Measurements from ENCODE around the gene SORCS2.

The SORCS2 gene

GRCh38 chr4:7251321-7251720 is 59.0 kb downstream of the SORCS2 start:
- Histone ChIP-seq H3K4me3 (ENCODE audit: low read depth, low read length) (no peak overlapping the region), H3K9me3 (ENCODE audit: control insufficient read depth, insufficient read depth, low read length) (no peaks in the 10 kb centered on the region), H3K36me3 (ENCODE audit: control insufficient read depth, insufficient read depth, low read length) (no peaks in the 10 kb centered on the region), H3K27me3 (ENCODE audit: control insufficient read depth, insufficient read depth, low read length) (no peaks in the 10 kb centered on the region), H3K9ac (ENCODE audit: low read depth, low read length) (no peak overlapping the region), H3K27ac (ENCODE audit: low read depth, low read length) (no peak overlapping the region), H3K4me1 (ENCODE audit: control insufficient read depth, insufficient read depth, low read length) (no peaks in the 10 kb centered on the region)

- H3K9ac ChIP-seq (ENCODE audit: low read depth, low read length): no peak overlapping the region
- H3K4me3 ChIP-seq (ENCODE audit: low read depth, low read length): no peak overlapping the region
- no peaks in the 10 kb centered on the region for H3K4me1 ChIP-seq (ENCODE audit: control insufficient read depth, insufficient read depth, low read length)
- H3K36me3 ChIP-seq (ENCODE audit: control insufficient read depth, insufficient read depth, low read length): no peaks in the 10 kb centered on the region
- no peaks in the 10 kb centered on the region for H3K27me3 ChIP-seq (ENCODE audit: control insufficient read depth, insufficient read depth, low read length)
- H3K27ac ChIP-seq (ENCODE audit: low read depth, low read length): no peak overlapping the region
- H3K9me3 ChIP-seq (ENCODE audit: control insufficient read depth, insufficient read depth, low read length): no peaks in the 10 kb centered on the region
These were observed 59.7 kb downstream of the SORCS2 start for GRCh38 chr4:7252051-7252450.

- H3K9me3 ChIP-seq (ENCODE audit: control insufficient read depth, insufficient read depth, low read length): no peaks in the 10 kb centered on the region
- H3K36me3 ChIP-seq (ENCODE audit: control insufficient read depth, insufficient read depth, low read length): no peaks in the 10 kb centered on the region
- no peak overlapping the region for H3K4me3 ChIP-seq (ENCODE audit: low read depth, low read length)
- no peak overlapping the region for H3K9ac ChIP-seq (ENCODE audit: low read depth, low read length)
- H3K4me1 ChIP-seq (ENCODE audit: control insufficient read depth, insufficient read depth, low read length): no peaks in the 10 kb centered on the region
- no peak overlapping the region for H3K27ac ChIP-seq (ENCODE audit: low read depth, low read length)
- no peaks in the 10 kb centered on the region for H3K27me3 ChIP-seq (ENCODE audit: control insufficient read depth, insufficient read depth, low read length)
These were observed 60.4 kb downstream of the SORCS2 start for GRCh38 chr4:7252510-7253340.

- Histone ChIP-seq H3K36me3 (ENCODE audit: control insufficient read depth, insufficient read depth, low read length) (no peaks in the 10 kb centered on the region), H3K4me1 (ENCODE audit: control insufficient read depth, insufficient read depth, low read length) (no peaks in the 10 kb centered on the region), H3K27me3 (ENCODE audit: control insufficient read depth, insufficient read depth, low read length) (no peaks in the 10 kb centered on the region), H3K4me3 (ENCODE audit: low read depth, low read length) (no peak overlapping the region), H3K9me3 (ENCODE audit: control insufficient read depth, insufficient read depth, low read length) (no peaks in the 10 kb centered on the region), H3K9ac (ENCODE audit: low read depth, low read length) (no peak overlapping the region), H3K27ac (ENCODE audit: low read depth, low read length) (no peak overlapping the region)
These were observed 61.0 kb downstream of the SORCS2 start for GRCh38 chr4:7253341-7253700.

DNA sequence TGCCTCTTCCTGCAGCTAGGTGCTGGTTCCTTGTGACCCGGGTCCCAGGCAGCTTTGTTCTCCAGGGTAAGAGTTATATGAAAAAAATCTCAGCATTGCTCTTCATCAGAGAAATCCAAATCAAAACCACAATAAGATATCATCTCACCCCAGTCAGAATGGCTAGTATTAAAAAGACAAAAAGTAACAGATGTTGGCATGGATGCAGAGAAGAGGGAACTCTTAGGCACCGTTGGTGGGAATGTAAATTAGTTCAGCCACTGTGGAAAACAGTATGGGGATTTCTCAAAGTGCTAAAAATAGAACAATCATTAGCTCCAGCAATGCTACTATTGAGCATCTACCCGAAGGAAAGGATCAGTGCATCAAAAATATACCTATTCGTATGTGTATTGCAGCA is 61.5 kb downstream of the SORCS2 start:
- Histone ChIP-seq H3K36me3 (ENCODE audit: control insufficient read depth, insufficient read depth, low read length) (no peaks in the 10 kb centered on the region), H3K27me3 (ENCODE audit: control insufficient read depth, insufficient read depth, low read length) (no peaks in the 10 kb centered on the region)

DNA sequence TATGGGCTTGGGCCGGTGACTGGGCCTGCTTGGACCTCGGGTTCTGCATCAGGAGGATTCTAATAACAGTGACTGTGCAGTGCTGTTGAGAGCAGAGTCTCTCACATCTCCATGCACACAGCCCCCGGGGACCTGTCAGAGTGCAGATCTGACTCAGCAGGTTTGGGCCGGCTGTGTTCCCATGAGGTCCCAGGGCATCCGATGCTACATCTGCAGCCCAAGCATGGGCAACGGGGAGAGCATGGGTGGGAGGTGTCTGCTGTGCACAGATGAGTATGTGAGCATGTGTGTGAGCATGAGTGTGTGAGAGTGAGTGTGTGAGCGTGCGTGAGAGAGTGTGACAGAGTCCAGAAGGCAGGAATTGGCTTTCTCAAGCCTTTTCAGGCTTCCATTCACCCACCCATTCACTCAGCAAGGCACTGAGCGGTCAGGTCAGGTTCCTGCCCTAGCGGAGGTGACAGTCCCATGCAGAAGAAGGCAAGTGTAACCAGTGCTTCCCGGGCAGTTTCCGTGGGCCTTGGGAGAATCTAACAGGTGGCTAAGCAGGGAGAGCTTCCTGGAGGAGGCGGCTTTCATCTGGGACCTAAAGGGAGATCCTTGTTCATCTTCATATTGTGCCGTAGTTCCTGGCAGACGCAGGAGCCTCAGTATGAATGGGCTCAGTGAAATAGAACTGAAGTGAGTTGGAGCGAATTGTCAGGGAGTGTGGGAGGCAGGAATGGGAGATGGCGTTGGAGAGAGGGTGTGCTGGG is 62.6 kb downstream of the SORCS2 start:
- Histone ChIP-seq H3K4me3 (ENCODE audit: low read depth, low read length) (no peak overlapping the region), H3K9ac (ENCODE audit: low read depth, low read length) (no peak overlapping the region), H3K27me3 (ENCODE audit: control insufficient read depth, insufficient read depth, low read length) (no peaks in the 10 kb centered on the region), H3K9me3 (ENCODE audit: control insufficient read depth, insufficient read depth, low read length) (no peaks in the 10 kb centered on the region), H3K36me3 (ENCODE audit: control insufficient read depth, insufficient read depth, low read length) (no peaks in the 10 kb centered on the region), H3K27ac (ENCODE audit: low read depth, low read length) (no peak overlapping the region), H3K4me1 (ENCODE audit: control insufficient read depth, insufficient read depth, low read length) (no peaks in the 10 kb centered on the region)

More for the DNA sequence above, 61.5 kb downstream of the SORCS2 start:
- H3K4me1 ChIP-seq (ENCODE audit: control insufficient read depth, insufficient read depth, low read length): no peaks in the 10 kb centered on the region
- no peak overlapping the region for H3K9ac ChIP-seq (ENCODE audit: low read depth, low read length)
- no peak overlapping the region for H3K27ac ChIP-seq (ENCODE audit: low read depth, low read length)
- no peaks in the 10 kb centered on the region for H3K9me3 ChIP-seq (ENCODE audit: control insufficient read depth, insufficient read depth, low read length)
- no peak overlapping the region for H3K4me3 ChIP-seq (ENCODE audit: low read depth, low read length)

GRCh38 chr4:7255488-7255881 is 63.1 kb downstream of the SORCS2 start:
- no peak overlapping the region for H3K4me3 ChIP-seq (ENCODE audit: low read depth, low read length)
- no peaks in the 10 kb centered on the region for H3K27me3 ChIP-seq (ENCODE audit: control insufficient read depth, insufficient read depth, low read length)
- no peaks in the 10 kb centered on the region for H3K36me3 ChIP-seq (ENCODE audit: control insufficient read depth, insufficient read depth, low read length)
- no peak overlapping the region for H3K9ac ChIP-seq (ENCODE audit: low read depth, low read length)
- H3K27ac ChIP-seq (ENCODE audit: low read depth, low read length): no peak overlapping the region
- no peaks in the 10 kb centered on the region for H3K9me3 ChIP-seq (ENCODE audit: control insufficient read depth, insufficient read depth, low read length)
- H3K4me1 ChIP-seq (ENCODE audit: control insufficient read depth, insufficient read depth, low read length): no peaks in the 10 kb centered on the region

- H3K9ac ChIP-seq (ENCODE audit: low read depth, low read length): no peak overlapping the region
- H3K4me1 ChIP-seq (ENCODE audit: control insufficient read depth, insufficient read depth, low read length): no peaks in the 10 kb centered on the region
- H3K36me3 ChIP-seq (ENCODE audit: control insufficient read depth, insufficient read depth, low read length): no peaks in the 10 kb centered on the region
- H3K4me3 ChIP-seq (ENCODE audit: low read depth, low read length): no peak overlapping the region
- no peaks in the 10 kb centered on the region for H3K9me3 ChIP-seq (ENCODE audit: control insufficient read depth, insufficient read depth, low read length)
- H3K27ac ChIP-seq (ENCODE audit: low read depth, low read length): no peak overlapping the region
- H3K27me3 ChIP-seq (ENCODE audit: control insufficient read depth, insufficient read depth, low read length): no peaks in the 10 kb centered on the region
These were observed 63.7 kb downstream of the SORCS2 start for GRCh38 chr4:7255996-7256395.

DNA sequence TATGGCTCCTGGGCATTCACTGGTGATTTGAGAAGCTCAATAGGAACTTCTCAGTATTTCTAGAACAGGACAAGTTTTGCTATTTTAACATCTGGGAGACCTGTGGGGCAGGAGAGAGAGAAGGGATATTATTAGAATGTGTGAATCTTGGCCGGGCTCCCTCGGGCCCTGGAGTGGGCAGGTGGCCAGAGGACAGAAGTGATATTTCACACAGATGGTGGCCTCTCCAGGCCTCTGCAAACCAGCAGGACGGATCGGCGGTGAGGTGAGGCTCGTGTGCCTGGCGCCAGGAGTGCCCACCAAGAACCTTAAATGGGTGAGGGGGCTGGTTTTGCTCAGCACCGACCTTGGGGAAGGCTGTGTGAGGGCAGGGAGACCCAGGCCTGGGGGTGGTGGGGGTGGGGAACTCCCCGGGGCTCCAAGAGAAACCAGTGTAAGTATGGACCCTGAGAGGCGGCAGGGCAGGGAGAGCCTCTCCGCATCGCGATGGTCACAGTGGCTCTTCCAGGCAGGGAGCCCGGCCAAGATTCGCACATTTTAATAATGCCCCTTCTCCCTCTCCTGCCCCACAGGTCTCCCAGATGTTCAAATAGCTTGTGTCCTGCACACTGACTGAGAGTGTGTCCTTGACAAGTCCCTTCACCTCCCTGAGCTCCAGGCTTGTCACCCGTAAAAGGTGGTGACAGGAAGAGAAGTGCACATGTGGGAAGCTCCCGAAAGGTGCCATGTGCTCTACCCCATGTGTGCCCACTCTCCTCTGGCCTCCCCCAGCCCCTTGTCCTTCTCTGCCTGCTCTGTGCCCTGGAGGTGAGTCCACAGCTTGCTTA is 64.9 kb downstream of the SORCS2 start:
- Histone ChIP-seq H3K4me3 (ENCODE audit: low read depth, low read length) (no peak overlapping the region), H3K27me3 (ENCODE audit: control insufficient read depth, insufficient read depth, low read length) (no peaks in the 10 kb centered on the region), H3K36me3 (ENCODE audit: control insufficient read depth, insufficient read depth, low read length) (no peaks in the 10 kb centered on the region), H3K9me3 (ENCODE audit: control insufficient read depth, insufficient read depth, low read length) (no peaks in the 10 kb centered on the region), H3K9ac (ENCODE audit: low read depth, low read length) (no peak overlapping the region), H3K27ac (ENCODE audit: low read depth, low read length) (no peak overlapping the region), H3K4me1 (ENCODE audit: control insufficient read depth, insufficient read depth, low read length) (no peaks in the 10 kb centered on the region)

DNA sequence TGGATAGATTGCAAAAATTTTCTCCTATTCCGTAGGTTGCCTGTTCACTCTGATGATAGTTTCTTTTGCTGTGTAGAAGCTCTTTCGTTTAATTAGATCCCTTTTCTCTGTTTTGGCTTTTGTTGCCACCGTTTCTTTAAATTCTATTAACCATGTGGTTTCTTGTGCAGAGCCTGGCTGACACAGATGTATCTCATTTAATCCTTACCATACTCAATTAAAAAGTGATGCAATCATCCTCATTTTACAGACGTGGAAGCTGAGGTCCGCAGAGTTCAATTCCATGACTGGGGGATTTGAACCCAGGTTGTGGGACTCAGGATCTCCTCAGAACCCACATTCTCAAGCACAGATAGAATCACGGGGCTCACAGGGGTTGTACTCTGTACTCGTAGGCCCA is 66.7 kb downstream of the SORCS2 start:
- no peak overlapping the region for H3K4me3 ChIP-seq (ENCODE audit: low read depth, low read length)
- no peaks in the 10 kb centered on the region for H3K9me3 ChIP-seq (ENCODE audit: control insufficient read depth, insufficient read depth, low read length)
- no peaks in the 10 kb centered on the region for H3K4me1 ChIP-seq (ENCODE audit: control insufficient read depth, insufficient read depth, low read length)
- H3K27ac ChIP-seq (ENCODE audit: low read depth, low read length): no peak overlapping the region
- H3K27me3 ChIP-seq (ENCODE audit: control insufficient read depth, insufficient read depth, low read length): no peaks in the 10 kb centered on the region
- no peaks in the 10 kb centered on the region for H3K36me3 ChIP-seq (ENCODE audit: control insufficient read depth, insufficient read depth, low read length)
- no peak overlapping the region for H3K9ac ChIP-seq (ENCODE audit: low read depth, low read length)

GRCh38 chr4:7260569-7260968 is 68.2 kb downstream of the SORCS2 start:
- Histone ChIP-seq H3K4me3 (ENCODE audit: low read depth, low read length) (no peak overlapping the region), H3K9me3 (ENCODE audit: control insufficient read depth, insufficient read depth, low read length) (no peaks in the 10 kb centered on the region), H3K27me3 (ENCODE audit: control insufficient read depth, insufficient read depth, low read length) (no peaks in the 10 kb centered on the region), H3K27ac (ENCODE audit: low read depth, low read length) (no peak overlapping the region), H3K36me3 (ENCODE audit: control insufficient read depth, insufficient read depth, low read length) (no peaks in the 10 kb centered on the region), H3K4me1 (ENCODE audit: control insufficient read depth, insufficient read depth, low read length) (no peaks in the 10 kb centered on the region), H3K9ac (ENCODE audit: low read depth, low read length) (no peak overlapping the region)

Measured in HUES48 (cell line).